Peyer's patch (tissue), 4 donors: ENCODE results near the gene RXFP4.

Experiments
- POLR2A ChIP-seq, 2 donors: fragments of 450-650 bp; IDR thresholded peaks; one replicate each; pipeline ENCODE4 v1.5.1; 2017; ENCODE audit warnings: antibody characterized with exemption in 2 of 2, mild to moderate bottlenecking in 2 of 2, moderate library complexity in 2 of 2
- TF ChIP-seq, protein P1 (sequence below), 6 experiments: fragments of 450-650 bp in 4 of 6; fragments of 200-600 bp in 2 of 6; sonication (generic) in 1 of 6; IDR thresholded peaks; one replicate each; pipeline ENCODE4 v1.5.1; 2017 to 2019; ENCODE audit warnings: antibody characterized with exemption in 6 of 6, mild to moderate bottlenecking in 3 of 6, moderate library complexity in 1 of 6

DNA sequence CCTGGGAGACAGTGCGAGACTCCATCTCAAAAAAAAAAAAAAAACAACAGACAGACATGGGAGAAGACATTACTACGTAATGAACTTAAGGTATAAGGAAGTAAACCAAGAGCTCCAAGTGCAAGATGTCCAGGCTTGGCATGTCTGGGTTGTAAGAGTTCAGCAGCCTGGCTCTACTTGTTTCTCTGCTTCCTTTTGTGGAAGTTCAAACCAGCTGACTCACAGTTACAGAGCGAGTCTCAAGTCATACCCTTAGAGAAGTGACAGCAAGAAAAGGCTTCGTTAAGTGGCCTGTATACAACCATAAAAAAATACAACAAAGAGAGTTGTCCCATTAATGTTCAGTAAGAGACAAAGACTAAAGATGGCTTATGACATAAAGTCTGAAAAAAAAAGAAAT, 31.5 kb upstream of the RXFP4 start:
- TF ChIP-seq, protein P1, sequence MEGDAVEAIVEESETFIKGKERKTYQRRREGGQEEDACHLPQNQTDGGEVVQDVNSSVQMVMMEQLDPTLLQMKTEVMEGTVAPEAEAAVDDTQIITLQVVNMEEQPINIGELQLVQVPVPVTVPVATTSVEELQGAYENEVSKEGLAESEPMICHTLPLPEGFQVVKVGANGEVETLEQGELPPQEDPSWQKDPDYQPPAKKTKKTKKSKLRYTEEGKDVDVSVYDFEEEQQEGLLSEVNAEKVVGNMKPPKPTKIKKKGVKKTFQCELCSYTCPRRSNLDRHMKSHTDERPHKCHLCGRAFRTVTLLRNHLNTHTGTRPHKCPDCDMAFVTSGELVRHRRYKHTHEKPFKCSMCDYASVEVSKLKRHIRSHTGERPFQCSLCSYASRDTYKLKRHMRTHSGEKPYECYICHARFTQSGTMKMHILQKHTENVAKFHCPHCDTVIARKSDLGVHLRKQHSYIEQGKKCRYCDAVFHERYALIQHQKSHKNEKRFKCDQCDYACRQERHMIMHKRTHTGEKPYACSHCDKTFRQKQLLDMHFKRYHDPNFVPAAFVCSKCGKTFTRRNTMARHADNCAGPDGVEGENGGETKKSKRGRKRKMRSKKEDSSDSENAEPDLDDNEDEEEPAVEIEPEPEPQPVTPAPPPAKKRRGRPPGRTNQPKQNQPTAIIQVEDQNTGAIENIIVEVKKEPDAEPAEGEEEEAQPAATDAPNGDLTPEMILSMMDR (IDR thresholded peaks at IDR 0.05) = no peak
- no peak for TF ChIP-seq POLR2A (IDR thresholded peaks at IDR 0.05)
